DND-41 (cell line): ENCODE results near the gene DPEP3.

Source experiments
- ATAC-seq: fragments of 200-7000 bp; cut with Tn5 transposase; 3 replicates; pipeline ENCODE4 v1.9.1; 2021; ENCODE audit warnings: low read depth; ENCODE audit not compliant: insufficient read depth
- DNase-seq: peaks from one replicate; pipeline ENCODE4 v3.0.0-alpha.2; 2020
- H2AFZ ChIP-seq: 2 replicates; pipeline ENCODE4 v1.6.0; 2012; ENCODE audit warnings: low read depth, low read length
- H3K27ac ChIP-seq: 2 replicates; pipeline ENCODE4 v1.5.1; 2012; ENCODE audit warnings: low read length, inconsistent platforms
- H3K27me3 ChIP-seq: fragments of 200-600 bp; sonication (generic); 2 replicates; pipeline ENCODE4 v1.6.0; 2012; ENCODE audit warnings: low read length, mild to moderate bottlenecking, inconsistent platforms; ENCODE audit not compliant: insufficient read depth, poor library complexity
- H3K36me3 ChIP-seq: 2 replicates; pipeline ENCODE4 v1.5.1; 2012; ENCODE audit warnings: low read length, inconsistent platforms; ENCODE audit not compliant: insufficient read depth
- H3K4me1 ChIP-seq: 2 replicates; pipeline ENCODE4 v1.5.1; 2012; ENCODE audit warnings: mild to moderate bottlenecking, low read length; ENCODE audit not compliant: insufficient read depth
- H3K4me2 ChIP-seq: 2 replicates; pipeline ENCODE4 v1.6.0; 2012; ENCODE audit warnings: mild to moderate bottlenecking, moderate library complexity, low read length, inconsistent platforms; ENCODE audit not compliant: insufficient read depth
- H3K4me3 ChIP-seq, 2 experiments: fragments of 200-600 bp in 1 of 2; shearing (Covaris generic) in 1 of 2; 2 replicates each; pipeline ENCODE4 v1.5.1; 2012 to 2016; ENCODE audit warnings: inconsistent platforms in 2 of 2, low read length in 2 of 2, mild to moderate bottlenecking in 2 of 2, low read depth in 1 of 2, moderate library complexity in 1 of 2
- H3K79me2 ChIP-seq: 2 replicates; pipeline ENCODE4 v1.6.0; 2012; ENCODE audit warnings: low read length, inconsistent platforms; ENCODE audit not compliant: insufficient read depth
- H3K9ac ChIP-seq: 2 replicates; pipeline ENCODE4 v1.6.0; 2012; ENCODE audit warnings: low read depth, mild to moderate bottlenecking, inconsistent platforms, low read length, moderate library complexity
- H3K9me3 ChIP-seq: 2 replicates; pipeline ENCODE4 v1.5.1; 2012; ENCODE audit warnings: low read length, moderate library complexity, mild to moderate bottlenecking, inconsistent platforms; ENCODE audit not compliant: insufficient read depth, severe bottlenecking
- H4K20me1 ChIP-seq: 2 replicates; pipeline ENCODE4 v1.6.0; 2012; ENCODE audit warnings: low read length; ENCODE audit not compliant: insufficient read depth
- EZH2 ChIP-seq: IDR thresholded peaks from 3 replicates; pipeline ENCODE4 v1.6.1; 2012; ENCODE audit warnings: borderline replicate concordance, low read depth, mild to moderate bottlenecking, moderate library complexity, low read length, inconsistent platforms; ENCODE audit not compliant: severe bottlenecking
- TF ChIP-seq, protein P1 (sequence below): IDR thresholded peaks from 2 replicates; pipeline ENCODE4 v1.5.1; 2012; ENCODE audit warnings: borderline replicate concordance, low read length, moderate library complexity, mild to moderate bottlenecking; ENCODE audit not compliant: poor library complexity, severe bottlenecking; ENCODE audit errors: extremely low read depth

DPEP3 gene

DNA sequence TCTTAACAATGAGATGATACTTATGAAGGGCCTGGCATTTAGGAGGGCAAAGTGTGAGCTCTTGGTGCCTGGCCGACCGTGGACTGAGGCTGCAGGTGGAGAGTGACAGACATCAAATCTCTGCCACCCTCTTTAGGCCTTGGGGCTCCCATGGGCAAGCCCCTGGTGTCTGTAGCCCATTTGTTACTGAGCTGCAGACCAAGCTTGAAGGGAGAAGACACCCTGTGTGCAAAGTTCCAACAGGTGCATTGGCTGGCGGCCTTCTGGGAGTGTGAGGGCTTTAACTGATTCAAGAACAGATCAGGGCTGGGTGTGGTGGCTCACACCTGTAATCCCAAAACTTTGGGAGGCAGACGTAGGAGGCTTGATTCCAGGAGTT lies 47.8 kb downstream of the DPEP3 start:
- Histone ChIP-seq H3K4me2 (no peak overlapping the region), H3K4me1 (peaks cover 21% of the 10 kb centered on the region), H3K36me3 (peaks cover 70% of the 10 kb centered on the region), H3K27me3 (no peaks in the 10 kb centered on the region), H3K9me3 (no peaks in the 10 kb centered on the region), H3K9ac (no peak overlapping the region), H3K4me3 (no peak overlapping the region), H3K79me2 (peaks cover 31% of the 10 kb centered on the region), H2AFZ (no peak overlapping the region), H3K27ac (no peak overlapping the region), H4K20me1 (peaks cover 22% of the 10 kb centered on the region)
- DNase-seq (no peak), ATAC-seq (no peak)
- no peak for TF ChIP-seq EZH2
- TF ChIP-seq, protein P1, sequence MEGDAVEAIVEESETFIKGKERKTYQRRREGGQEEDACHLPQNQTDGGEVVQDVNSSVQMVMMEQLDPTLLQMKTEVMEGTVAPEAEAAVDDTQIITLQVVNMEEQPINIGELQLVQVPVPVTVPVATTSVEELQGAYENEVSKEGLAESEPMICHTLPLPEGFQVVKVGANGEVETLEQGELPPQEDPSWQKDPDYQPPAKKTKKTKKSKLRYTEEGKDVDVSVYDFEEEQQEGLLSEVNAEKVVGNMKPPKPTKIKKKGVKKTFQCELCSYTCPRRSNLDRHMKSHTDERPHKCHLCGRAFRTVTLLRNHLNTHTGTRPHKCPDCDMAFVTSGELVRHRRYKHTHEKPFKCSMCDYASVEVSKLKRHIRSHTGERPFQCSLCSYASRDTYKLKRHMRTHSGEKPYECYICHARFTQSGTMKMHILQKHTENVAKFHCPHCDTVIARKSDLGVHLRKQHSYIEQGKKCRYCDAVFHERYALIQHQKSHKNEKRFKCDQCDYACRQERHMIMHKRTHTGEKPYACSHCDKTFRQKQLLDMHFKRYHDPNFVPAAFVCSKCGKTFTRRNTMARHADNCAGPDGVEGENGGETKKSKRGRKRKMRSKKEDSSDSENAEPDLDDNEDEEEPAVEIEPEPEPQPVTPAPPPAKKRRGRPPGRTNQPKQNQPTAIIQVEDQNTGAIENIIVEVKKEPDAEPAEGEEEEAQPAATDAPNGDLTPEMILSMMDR = no peak

DNA sequence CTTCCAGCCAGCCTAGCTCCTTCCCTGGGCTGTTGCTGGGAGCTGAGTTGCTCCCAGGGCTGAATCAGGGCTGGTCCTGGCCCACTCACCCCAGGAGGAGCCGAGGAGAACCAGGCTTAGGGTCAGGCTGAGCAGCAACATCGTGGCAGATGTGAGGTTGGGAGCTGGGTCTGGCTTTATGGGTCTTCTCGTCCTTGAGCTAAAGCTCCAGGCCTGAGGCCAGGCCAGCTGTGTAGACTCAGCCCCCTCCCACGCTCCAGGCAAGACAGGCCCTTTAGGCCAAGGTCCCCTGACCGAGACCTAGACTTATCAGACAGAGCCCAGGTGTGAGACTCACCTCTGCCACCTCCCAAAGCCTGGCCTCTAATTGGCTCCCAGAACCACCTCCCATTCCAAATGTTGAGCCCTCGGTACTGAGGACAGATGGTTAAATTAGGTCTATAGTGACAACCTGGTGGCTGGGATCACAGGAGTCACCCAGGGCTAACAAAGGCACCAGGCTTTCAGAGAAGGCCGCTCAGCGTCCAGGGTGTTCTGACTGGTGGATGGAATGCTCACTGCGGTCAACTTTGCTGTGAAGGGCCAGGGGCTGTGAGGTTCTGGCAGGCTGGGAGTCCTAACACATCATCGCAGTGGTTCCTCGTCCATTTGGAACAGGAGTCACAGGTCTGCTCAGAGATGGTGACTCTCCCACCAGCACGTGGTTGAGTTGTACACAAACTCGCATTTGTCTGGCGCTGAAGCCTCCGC lies 48.4 kb downstream of the DPEP3 start, which contains the start of gene CTRL:
TSS of gene CTRL (minus strand) at position 151 of the 750 bp plus-strand sequence. CDS start at position 141, 10 bp downstream.
- Histone ChIP-seq H3K9me3 (no peaks in the 10 kb centered on the region), H3K4me2 (no peak within 1 kb of the TSS), H3K27me3 (no peaks in the 10 kb centered on the region), H3K4me3 (no peak within 1 kb of the TSS), H3K36me3 (peaks cover 76% of the 10 kb centered on the region), H3K27ac (no peak within 1 kb of the TSS), H3K9ac (no peak within 1 kb of the TSS), H4K20me1 (peaks cover 24% of the 10 kb centered on the region), H3K79me2 (peaks cover 26% of the 10 kb centered on the region), H3K4me1 (peaks cover 15% of the 10 kb centered on the region), H2AFZ (no peak within 1 kb of the TSS)
- ATAC-seq = no peak
- no peak for DNase-seq
- no peak for TF ChIP-seq EZH2
- TF ChIP-seq, protein P1 = no peak

DNA sequence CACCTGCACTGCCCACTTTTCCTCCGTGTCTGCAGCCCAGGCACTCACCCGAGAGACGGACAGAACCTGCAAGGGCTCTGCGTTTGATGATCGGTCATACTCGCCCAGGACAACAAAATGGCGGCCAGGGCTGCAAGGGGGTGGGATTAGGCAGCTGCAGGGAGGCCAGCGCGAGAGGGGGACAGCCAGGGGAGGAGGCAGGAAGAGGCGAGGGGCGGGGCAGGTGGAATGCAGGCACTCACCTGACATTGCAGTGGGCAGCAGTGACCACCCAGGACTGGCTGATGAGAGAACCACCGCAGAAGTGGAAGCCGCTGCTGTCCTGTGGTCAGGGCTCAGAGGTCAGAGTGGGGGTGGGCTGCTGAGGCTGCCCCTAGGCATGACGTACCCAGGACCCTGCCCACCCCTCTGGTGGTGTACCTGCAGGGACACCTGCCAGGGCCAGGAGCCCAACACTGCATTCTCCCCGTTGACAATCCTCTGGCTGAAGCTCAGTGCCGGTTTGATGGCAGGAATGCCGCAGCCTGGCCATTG lies 49.6 kb downstream of the DPEP3 start:
- TF ChIP-seq, protein P1 = no peak
- TF ChIP-seq EZH2 = no peak
- ATAC-seq = no peak
- no peak overlapping the region for H3K27ac ChIP-seq
- H3K4me1 ChIP-seq = peaks cover 11% of the 10 kb centered on the region
- H3K79me2 ChIP-seq = peaks cover 14% of the 10 kb centered on the region
- no peak for DNase-seq
- H2AFZ ChIP-seq = no peak overlapping the region
- peaks cover 74% of the 10 kb centered on the region for H3K36me3 ChIP-seq
- H3K4me2 ChIP-seq = no peak overlapping the region
- no peaks in the 10 kb centered on the region for H3K27me3 ChIP-seq
- no peaks in the 10 kb centered on the region for H3K9me3 ChIP-seq
- H3K9ac ChIP-seq = no peak overlapping the region
- H4K20me1 ChIP-seq = peaks cover 29% of the 10 kb centered on the region
- H3K4me3 ChIP-seq = no peak overlapping the region

DNA sequence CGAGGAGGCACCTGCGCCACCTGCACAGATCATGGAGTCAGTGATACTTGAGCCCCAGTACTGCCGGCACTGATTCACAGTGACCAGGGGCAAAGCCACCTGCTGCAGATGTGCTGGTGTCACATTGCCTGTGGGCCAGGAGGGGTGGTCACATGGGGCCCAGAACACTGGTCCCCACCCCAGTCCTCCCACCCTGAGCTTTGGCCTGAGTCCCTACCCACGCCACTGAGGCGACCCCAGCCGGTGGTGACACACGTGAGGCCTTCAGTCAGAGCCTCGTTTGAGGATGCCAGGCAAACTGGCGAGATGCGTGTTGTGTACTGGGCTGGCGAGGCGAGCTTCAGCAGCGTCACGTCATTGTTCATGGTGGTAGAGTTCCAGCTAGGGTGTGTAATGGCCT lies 50.1 kb downstream of the DPEP3 start:
- TF ChIP-seq, protein P1 = no peak
- TF ChIP-seq EZH2 = no peak
- peaks cover 69% of the 10 kb centered on the region for H3K36me3 ChIP-seq

More for the DNA sequence above, 50.1 kb downstream of the DPEP3 start:
- no peak overlapping the region for H3K4me2 ChIP-seq
- H4K20me1 ChIP-seq = peaks cover 26% of the 10 kb centered on the region
- H3K9ac ChIP-seq = no peak overlapping the region
- H3K4me3 ChIP-seq = no peak overlapping the region
- H3K9me3 ChIP-seq = no peaks in the 10 kb centered on the region
- DNase-seq (no peak), ATAC-seq (no peak)
- H3K79me2 ChIP-seq = peaks cover 9% of the 10 kb centered on the region
- H2AFZ ChIP-seq = no peak overlapping the region
- no peak overlapping the region for H3K27ac ChIP-seq
- H3K27me3 ChIP-seq = no peaks in the 10 kb centered on the region
- peaks cover 6% of the 10 kb centered on the region for H3K4me1 ChIP-seq
